ENCODE results near the gene CIPC.

DNA sequence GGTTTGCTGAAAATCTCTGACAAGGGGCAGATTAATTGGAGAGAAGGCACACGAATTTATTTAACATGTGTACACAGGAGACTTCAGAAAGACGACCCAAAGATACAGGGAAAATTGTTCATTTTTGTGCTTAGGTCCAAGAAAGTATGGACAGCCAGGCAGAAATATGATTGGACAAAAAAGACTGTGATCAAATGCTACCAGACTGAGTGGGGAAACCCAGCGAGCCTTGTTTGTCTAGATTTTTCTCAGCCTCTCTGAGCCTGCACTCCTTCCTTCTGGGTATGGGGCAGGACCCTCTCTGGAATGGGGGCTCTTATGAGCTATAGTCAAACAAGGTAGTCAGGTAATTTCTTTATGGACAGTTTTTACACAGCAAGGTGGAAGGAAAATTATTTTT is 10.4 kb upstream of the CIPC start:
- TF ChIP-seq, protein P1, sequence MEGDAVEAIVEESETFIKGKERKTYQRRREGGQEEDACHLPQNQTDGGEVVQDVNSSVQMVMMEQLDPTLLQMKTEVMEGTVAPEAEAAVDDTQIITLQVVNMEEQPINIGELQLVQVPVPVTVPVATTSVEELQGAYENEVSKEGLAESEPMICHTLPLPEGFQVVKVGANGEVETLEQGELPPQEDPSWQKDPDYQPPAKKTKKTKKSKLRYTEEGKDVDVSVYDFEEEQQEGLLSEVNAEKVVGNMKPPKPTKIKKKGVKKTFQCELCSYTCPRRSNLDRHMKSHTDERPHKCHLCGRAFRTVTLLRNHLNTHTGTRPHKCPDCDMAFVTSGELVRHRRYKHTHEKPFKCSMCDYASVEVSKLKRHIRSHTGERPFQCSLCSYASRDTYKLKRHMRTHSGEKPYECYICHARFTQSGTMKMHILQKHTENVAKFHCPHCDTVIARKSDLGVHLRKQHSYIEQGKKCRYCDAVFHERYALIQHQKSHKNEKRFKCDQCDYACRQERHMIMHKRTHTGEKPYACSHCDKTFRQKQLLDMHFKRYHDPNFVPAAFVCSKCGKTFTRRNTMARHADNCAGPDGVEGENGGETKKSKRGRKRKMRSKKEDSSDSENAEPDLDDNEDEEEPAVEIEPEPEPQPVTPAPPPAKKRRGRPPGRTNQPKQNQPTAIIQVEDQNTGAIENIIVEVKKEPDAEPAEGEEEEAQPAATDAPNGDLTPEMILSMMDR (IDR thresholded peaks at IDR 0.05) = no peak
- no peak for TF ChIP-seq EZH2phosphoT487 (IDR thresholded peaks at IDR 0.05)

All from neural progenitor cell (in vitro differentiated cells).